ENCODE measurements around the gene SIX6.
A peak's percentile ranks its signal among the peaks of the same experiment; 100 is the strongest.

DNA sequence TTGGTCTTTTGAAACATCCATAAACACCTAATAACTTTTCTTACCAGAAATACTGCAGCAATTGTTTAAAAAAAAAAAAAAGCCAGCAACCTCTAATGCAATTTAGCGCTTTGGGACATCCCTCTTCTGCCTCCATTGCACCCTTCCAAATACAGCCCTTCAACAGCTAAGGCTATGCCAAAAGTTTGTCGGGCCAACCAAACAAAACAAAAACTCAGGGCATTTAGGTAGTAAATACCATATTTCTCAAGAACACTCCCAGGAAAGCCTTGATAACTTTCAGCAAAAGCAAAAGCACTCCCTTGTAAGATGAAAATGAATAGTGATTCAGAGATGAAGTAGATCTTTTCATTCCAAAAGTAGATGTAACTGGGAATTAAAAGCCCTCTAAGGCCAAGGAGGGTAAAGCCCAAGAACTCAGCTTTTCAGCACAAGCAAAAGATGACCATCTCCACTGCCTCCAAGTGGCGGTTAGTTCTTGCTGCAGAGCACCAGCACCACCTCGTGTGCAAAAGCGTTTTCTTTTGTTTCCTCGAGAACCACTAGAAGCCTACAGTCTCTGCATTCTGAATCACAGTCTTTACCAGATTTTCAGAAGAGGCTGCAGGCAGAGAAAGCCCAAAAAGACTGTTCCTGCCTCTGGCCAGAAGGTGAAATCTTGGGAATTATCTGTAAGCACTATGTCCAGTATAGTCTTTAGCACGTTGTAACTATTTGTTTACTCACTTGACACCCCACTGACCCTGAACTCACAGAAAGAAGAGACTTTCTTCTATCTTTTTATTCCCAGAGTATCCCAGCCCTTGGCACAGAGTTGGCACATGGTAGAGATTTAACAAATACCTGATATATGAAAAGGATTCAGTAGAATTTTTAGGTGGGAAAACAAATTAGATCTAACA is 53.1 kb downstream of the SIX6 start:
- TF ChIP-seq, protein P1, sequence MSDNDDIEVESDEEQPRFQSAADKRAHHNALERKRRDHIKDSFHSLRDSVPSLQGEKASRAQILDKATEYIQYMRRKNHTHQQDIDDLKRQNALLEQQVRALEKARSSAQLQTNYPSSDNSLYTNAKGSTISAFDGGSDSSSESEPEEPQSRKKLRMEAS (IDR thresholded peaks at IDR 0.05) = no peak
- TF ChIP-seq, protein P2, sequence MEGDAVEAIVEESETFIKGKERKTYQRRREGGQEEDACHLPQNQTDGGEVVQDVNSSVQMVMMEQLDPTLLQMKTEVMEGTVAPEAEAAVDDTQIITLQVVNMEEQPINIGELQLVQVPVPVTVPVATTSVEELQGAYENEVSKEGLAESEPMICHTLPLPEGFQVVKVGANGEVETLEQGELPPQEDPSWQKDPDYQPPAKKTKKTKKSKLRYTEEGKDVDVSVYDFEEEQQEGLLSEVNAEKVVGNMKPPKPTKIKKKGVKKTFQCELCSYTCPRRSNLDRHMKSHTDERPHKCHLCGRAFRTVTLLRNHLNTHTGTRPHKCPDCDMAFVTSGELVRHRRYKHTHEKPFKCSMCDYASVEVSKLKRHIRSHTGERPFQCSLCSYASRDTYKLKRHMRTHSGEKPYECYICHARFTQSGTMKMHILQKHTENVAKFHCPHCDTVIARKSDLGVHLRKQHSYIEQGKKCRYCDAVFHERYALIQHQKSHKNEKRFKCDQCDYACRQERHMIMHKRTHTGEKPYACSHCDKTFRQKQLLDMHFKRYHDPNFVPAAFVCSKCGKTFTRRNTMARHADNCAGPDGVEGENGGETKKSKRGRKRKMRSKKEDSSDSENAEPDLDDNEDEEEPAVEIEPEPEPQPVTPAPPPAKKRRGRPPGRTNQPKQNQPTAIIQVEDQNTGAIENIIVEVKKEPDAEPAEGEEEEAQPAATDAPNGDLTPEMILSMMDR (IDR thresholded peaks at IDR 0.05; ENCODE audit: low read depth, low read length, missing input control) = peak; percentile 45
- no peak for TF ChIP-seq YY1 (IDR thresholded peaks at IDR 0.05)
- peak; percentile 77 to 83 for TF ChIP-seq RAD21 (IDR thresholded peaks at IDR 0.05)
- TF ChIP-seq, protein P3, sequence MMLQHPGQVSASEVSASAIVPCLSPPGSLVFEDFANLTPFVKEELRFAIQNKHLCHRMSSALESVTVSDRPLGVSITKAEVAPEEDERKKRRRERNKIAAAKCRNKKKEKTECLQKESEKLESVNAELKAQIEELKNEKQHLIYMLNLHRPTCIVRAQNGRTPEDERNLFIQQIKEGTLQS (IDR thresholded peaks at IDR 0.05) = no peak
- no peak for TF ChIP-seq JUND (IDR thresholded peaks at IDR 0.05)
- TF ChIP-seq, protein P4, sequence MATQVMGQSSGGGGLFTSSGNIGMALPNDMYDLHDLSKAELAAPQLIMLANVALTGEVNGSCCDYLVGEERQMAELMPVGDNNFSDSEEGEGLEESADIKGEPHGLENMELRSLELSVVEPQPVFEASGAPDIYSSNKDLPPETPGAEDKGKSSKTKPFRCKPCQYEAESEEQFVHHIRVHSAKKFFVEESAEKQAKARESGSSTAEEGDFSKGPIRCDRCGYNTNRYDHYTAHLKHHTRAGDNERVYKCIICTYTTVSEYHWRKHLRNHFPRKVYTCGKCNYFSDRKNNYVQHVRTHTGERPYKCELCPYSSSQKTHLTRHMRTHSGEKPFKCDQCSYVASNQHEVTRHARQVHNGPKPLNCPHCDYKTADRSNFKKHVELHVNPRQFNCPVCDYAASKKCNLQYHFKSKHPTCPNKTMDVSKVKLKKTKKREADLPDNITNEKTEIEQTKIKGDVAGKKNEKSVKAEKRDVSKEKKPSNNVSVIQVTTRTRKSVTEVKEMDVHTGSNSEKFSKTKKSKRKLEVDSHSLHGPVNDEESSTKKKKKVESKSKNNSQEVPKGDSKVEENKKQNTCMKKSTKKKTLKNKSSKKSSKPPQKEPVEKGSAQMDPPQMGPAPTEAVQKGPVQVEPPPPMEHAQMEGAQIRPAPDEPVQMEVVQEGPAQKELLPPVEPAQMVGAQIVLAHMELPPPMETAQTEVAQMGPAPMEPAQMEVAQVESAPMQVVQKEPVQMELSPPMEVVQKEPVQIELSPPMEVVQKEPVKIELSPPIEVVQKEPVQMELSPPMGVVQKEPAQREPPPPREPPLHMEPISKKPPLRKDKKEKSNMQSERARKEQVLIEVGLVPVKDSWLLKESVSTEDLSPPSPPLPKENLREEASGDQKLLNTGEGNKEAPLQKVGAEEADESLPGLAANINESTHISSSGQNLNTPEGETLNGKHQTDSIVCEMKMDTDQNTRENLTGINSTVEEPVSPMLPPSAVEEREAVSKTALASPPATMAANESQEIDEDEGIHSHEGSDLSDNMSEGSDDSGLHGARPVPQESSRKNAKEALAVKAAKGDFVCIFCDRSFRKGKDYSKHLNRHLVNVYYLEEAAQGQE (IDR thresholded peaks at IDR 0.05) = no peak
- TF ChIP-seq, protein P5, sequence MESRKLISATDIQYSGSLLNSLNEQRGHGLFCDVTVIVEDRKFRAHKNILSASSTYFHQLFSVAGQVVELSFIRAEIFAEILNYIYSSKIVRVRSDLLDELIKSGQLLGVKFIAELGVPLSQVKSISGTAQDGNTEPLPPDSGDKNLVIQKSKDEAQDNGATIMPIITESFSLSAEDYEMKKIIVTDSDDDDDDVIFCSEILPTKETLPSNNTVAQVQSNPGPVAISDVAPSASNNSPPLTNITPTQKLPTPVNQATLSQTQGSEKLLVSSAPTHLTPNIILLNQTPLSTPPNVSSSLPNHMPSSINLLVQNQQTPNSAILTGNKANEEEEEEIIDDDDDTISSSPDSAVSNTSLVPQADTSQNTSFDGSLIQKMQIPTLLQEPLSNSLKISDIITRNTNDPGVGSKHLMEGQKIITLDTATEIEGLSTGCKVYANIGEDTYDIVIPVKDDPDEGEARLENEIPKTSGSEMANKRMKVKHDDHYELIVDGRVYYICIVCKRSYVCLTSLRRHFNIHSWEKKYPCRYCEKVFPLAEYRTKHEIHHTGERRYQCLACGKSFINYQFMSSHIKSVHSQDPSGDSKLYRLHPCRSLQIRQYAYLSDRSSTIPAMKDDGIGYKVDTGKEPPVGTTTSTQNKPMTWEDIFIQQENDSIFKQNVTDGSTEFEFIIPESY (IDR thresholded peaks at IDR 0.05) = no peak
- no peak for TF ChIP-seq EGR1 (IDR thresholded peaks at IDR 0.05; ENCODE audit: low read depth in 2 of 2)
- no peak for TF ChIP-seq RXRA (IDR thresholded peaks at IDR 0.05)
- no peak for TF ChIP-seq GABPA (IDR thresholded peaks at IDR 0.05 in 1 of 2, conservative IDR thresholded peaks at IDR 0.05 in 1 of 2)
- TF ChIP-seq TAF1 (conservative IDR thresholded peaks at IDR 0.05) = no peak
- no peak for TF ChIP-seq SP1 (IDR thresholded peaks at IDR 0.05)
